Endothelial cell (in vitro differentiated cells): ENCODE results near the gene PTX3. TPM values are rescaled to one million over a fixed set of nuclear protein-coding genes. Genes with fewer than 3 reads are reported as not detected.

ENCODE experiments used
- DNase-seq: peaks from one replicate; pipeline ENCODE4 v3.0.0; 2021; ENCODE audit warnings: low spot score
- H3K27ac Mint-ChIP-seq: one replicate; pipeline ENCODE4 v1.8.0; 2021; ENCODE audit warnings: mixed read lengths, inconsistent platforms; ENCODE audit not compliant: unreplicated experiment
- H3K27me3 Mint-ChIP-seq: one replicate; pipeline ENCODE4 v1.8.0; 2021; ENCODE audit warnings: mild to moderate bottlenecking, moderate library complexity, mixed read lengths, inconsistent platforms; ENCODE audit not compliant: unreplicated experiment
- H3K36me3 Mint-ChIP-seq: one replicate; pipeline ENCODE4 v1.8.0; 2021; ENCODE audit warnings: mild to moderate bottlenecking, low read depth, mixed read lengths, inconsistent platforms; ENCODE audit not compliant: unreplicated experiment
- H3K4me1 Mint-ChIP-seq: one replicate; pipeline ENCODE4 v1.8.0; 2021; ENCODE audit warnings: mild to moderate bottlenecking, mixed read lengths, inconsistent platforms; ENCODE audit not compliant: unreplicated experiment
- H3K4me3 Mint-ChIP-seq: one replicate; pipeline ENCODE4 v1.8.0; 2021; ENCODE audit warnings: mild to moderate bottlenecking, mixed read lengths, inconsistent platforms; ENCODE audit not compliant: unreplicated experiment
- H3K9me3 Mint-ChIP-seq: one replicate; pipeline ENCODE4 v1.8.0; 2021; ENCODE audit warnings: mixed read lengths, inconsistent platforms; ENCODE audit not compliant: unreplicated experiment
- total RNA-seq: library from RNA; stranded (reverse); fragmentation: NEBNext Ultra II Directional; extraction: Animal tissue kit (Norgen Biotek cat#: 25700); gene quantifications from one replicate; pipeline ENCODE4 v1.2.1, GENCODE V29; 2021; ENCODE audit not compliant: unreplicated experiment
- TF ChIP-seq, protein P1 (sequence below): fragments of 200-600 bp; sonication (generic); IDR thresholded peaks from one replicate; pipeline ENCODE4 v1.5.0; 2021; ENCODE audit warnings: antibody characterized with exemption; ENCODE audit not compliant: unreplicated experiment

The PTX3 gene
- total RNA-seq, 1 donor from 2014 or later: 0.13 TPM

DNA sequence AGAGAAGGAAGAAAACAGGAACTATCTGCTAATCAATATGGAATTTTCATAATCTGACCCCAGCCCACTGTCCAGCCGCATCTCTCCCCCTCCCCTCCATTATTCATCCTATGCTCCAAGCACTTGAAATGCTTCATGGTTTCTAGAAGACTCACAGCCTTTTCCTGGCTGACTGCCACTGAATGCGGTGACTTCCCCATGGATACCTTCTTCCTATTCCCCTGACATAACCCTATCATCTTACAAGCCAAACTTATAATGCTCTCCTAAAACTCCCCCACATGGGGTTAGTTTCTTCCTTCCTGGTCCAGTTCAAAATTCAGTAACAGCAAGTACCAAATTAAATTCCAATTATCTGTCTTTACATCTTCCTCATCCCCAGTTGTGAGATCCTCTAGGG is 31.2 kb upstream of the PTX3 start:
- Mint-ChIP-seq H3K27ac (no peak overlapping the region), H3K9me3 (no peaks in the 10 kb centered on the region), H3K4me3 (no peak overlapping the region), H3K4me1 (peaks cover 28% of the 10 kb centered on the region), H3K36me3 (no peaks in the 10 kb centered on the region), H3K27me3 (peaks cover 1% of the 10 kb centered on the region)
- TF ChIP-seq, protein P1, sequence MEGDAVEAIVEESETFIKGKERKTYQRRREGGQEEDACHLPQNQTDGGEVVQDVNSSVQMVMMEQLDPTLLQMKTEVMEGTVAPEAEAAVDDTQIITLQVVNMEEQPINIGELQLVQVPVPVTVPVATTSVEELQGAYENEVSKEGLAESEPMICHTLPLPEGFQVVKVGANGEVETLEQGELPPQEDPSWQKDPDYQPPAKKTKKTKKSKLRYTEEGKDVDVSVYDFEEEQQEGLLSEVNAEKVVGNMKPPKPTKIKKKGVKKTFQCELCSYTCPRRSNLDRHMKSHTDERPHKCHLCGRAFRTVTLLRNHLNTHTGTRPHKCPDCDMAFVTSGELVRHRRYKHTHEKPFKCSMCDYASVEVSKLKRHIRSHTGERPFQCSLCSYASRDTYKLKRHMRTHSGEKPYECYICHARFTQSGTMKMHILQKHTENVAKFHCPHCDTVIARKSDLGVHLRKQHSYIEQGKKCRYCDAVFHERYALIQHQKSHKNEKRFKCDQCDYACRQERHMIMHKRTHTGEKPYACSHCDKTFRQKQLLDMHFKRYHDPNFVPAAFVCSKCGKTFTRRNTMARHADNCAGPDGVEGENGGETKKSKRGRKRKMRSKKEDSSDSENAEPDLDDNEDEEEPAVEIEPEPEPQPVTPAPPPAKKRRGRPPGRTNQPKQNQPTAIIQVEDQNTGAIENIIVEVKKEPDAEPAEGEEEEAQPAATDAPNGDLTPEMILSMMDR: no peak
- no peak for DNase-seq

DNA sequence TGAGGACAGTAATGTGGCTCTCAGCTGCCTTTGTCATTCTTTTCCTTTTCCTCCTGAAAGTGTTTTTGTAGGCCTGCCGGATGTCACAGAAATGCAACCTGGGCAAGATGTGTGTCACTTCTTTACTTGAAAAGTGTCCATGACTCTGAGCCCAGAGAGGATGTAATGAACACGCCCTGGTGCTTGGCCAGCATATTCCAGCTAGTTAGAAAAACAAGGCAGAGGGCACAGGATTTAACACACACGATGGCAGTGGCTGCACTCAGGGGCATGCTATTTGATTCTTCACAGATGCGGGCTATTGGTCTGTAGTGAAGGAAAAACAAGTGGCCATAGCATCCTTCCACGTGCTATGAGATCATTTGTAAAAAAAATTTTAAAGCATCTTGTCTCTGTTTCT is 30.3 kb upstream of the PTX3 start:
- peak overlapping the region; percentile 65 for H3K27ac Mint-ChIP-seq
- H3K4me3 Mint-ChIP-seq: no peak overlapping the region
- H3K36me3 Mint-ChIP-seq: no peaks in the 10 kb centered on the region
- peak; percentile 4 for DNase-seq
- TF ChIP-seq, protein P1: no peak
- H3K4me1 Mint-ChIP-seq: peaks cover 28% of the 10 kb centered on the region
- peaks cover 1% of the 10 kb centered on the region for H3K27me3 Mint-ChIP-seq
- H3K9me3 Mint-ChIP-seq: no peaks in the 10 kb centered on the region

DNA sequence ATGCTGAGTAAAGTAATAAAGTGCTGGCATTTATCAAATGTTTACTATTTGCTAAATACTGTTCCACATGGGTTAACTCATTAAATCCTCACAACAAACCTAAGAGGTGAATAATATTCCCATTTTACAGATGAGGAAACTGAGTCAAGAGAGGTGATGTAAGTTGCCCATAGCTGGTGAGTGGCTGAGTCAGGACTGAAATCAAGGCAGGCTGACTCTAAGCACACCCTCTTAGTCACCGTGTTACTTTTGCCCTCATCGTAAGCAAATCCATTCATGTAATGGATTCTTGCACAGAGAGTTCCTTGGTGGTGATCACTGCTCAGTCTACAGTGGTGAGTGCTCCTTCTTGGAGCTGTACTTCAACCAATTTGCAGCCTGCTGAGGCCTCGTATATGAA is 28.9 kb upstream of the PTX3 start:
- TF ChIP-seq, protein P1: no peak
- Mint-ChIP-seq H3K27me3 (no peaks in the 10 kb centered on the region), H3K9me3 (no peaks in the 10 kb centered on the region), H3K4me1 (peaks cover 22% of the 10 kb centered on the region), H3K4me3 (no peak overlapping the region), H3K27ac (no peak overlapping the region), H3K36me3 (no peaks in the 10 kb centered on the region)
- no peak for DNase-seq

DNA sequence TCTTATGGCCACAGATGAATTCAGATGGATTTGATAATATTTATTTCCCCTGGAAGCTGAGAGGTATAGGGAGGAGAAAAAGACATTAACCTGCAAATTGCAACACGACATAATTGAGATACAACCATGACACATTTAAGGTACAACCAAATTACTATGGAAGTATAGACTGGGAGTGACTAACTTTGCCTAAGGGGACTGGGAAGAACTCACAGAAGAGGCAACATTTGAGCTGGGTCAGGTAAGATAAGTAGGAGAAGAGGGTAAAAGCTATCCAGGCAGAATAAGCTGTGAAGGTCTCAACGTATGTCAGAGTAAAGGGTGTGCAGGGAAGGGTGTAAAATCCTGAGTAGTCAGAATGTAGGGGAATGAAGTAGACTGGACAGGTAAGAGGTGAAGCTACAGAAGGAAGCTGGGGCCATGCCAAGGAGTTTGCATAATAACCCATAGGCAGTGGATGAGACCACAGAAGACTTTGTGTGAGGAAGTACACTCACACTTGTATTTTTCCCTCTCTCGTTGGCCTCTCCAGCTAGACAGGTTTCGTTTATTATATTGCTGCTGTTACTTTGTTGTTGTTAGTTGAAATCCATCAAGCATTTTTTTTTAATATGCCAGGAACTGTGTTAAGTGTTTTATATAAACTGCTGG is 28.0 kb upstream of the PTX3 start:
- Mint-ChIP-seq H3K4me1 (peaks cover 22% of the 10 kb centered on the region), H3K9me3 (no peaks in the 10 kb centered on the region), H3K36me3 (no peaks in the 10 kb centered on the region), H3K4me3 (no peak overlapping the region), H3K27ac (no peak overlapping the region), H3K27me3 (no peaks in the 10 kb centered on the region)
- DNase-seq: no peak
- TF ChIP-seq, protein P1: no peak

DNA sequence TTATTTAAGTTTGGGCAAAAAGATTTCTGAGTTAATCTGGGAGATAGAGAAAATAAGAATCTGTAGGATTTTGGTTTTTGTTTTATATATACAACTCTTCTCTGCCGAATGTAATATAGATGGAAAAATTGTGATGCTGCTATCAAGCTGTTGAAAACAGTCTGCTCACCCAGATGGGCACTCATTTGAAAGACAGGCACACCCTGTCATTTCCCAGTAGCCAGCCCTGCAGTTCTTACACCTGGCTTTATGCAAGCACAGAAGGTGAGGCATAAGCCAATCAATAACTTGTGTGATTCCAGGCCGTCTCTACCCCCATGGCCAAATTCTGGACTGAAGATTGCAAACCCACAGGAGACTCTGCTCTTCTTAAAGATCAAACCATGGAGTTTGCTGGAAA is 27.1 kb upstream of the PTX3 start:
- H3K36me3 Mint-ChIP-seq: no peaks in the 10 kb centered on the region
- peaks cover 20% of the 10 kb centered on the region for H3K4me1 Mint-ChIP-seq
- no peak for DNase-seq
- no peaks in the 10 kb centered on the region for H3K9me3 Mint-ChIP-seq
- TF ChIP-seq, protein P1: no peak
- no peak overlapping the region for H3K27ac Mint-ChIP-seq
- no peaks in the 10 kb centered on the region for H3K27me3 Mint-ChIP-seq
- H3K4me3 Mint-ChIP-seq: no peak overlapping the region
